Large intestine (tissue), 3 donors: ENCODE results near the gene FUT8. TPM values are rescaled to one million over a fixed set of nuclear protein-coding genes. Genes with fewer than 3 reads are reported as not detected.
A peak's percentile ranks its signal among the peaks of the same experiment; 100 is the strongest.

Experiments
- DNase-seq, 2 donors: peaks; one replicate each; pipeline versions ENCODE4 v3.0.0 to v3.0.0-alpha.2; 2013
- H3K27ac ChIP-seq: one replicate; pipeline ENCODE4 v1.5.1; 2013; ENCODE audit warnings: low read length
- H3K27me3 ChIP-seq: 2 replicates; pipeline ENCODE4 v1.6.1; 2013; ENCODE audit warnings: low read length; ENCODE audit not compliant: control insufficient read depth, insufficient read depth
- H3K36me3 ChIP-seq: 2 replicates; pipeline ENCODE4 v1.6.1; 2013; ENCODE audit warnings: low read length; ENCODE audit not compliant: control insufficient read depth, insufficient read depth
- H3K4me1 ChIP-seq: one replicate; pipeline ENCODE4 v1.6.1; 2013; ENCODE audit warnings: low read length; ENCODE audit not compliant: control insufficient read depth, insufficient read depth
- H3K4me3 ChIP-seq: one replicate; pipeline ENCODE4 v1.5.1; 2013; ENCODE audit warnings: low read length
- H3K9me3 ChIP-seq: one replicate; pipeline ENCODE4 v1.6.1; 2013; ENCODE audit warnings: mild to moderate bottlenecking, low read depth, low read length, moderate library complexity; ENCODE audit not compliant: control insufficient read depth
- WGBS: methylation state at CpG from one replicate; pipeline ENCODE4 v1.1.5; 2013; ENCODE audit warnings: low lambda C conversion rate; ENCODE audit not compliant: insufficient coverage; 5-methylcytosine and 5-hydroxymethylcytosine counted together
- polyA plus RNA-seq: library from polyadenylated mRNA; unstranded; fragments of 120-200 nt; gene quantifications from one replicate; pipeline ENCODE4 v1.2.1, GENCODE V29; 2013

FUT8 gene
- polyA plus RNA-seq, 1 donor: 53.7 TPM

GRCh38 chr14:65776193-65776852, 363.8 kb downstream of the FUT8 start:
- H3K4me3 ChIP-seq: no peak overlapping the region
- no peaks in the 10 kb centered on the region for H3K27me3 ChIP-seq
- H3K4me1 ChIP-seq: peaks cover 33% of the 10 kb centered on the region
- no CpG with 5 or more reads among the region's 4 CpGs for WGBS
- H3K36me3 ChIP-seq: no peaks in the 10 kb centered on the region
- DNase-seq: peak in 1 of 2 donors; percentile 60
- no peaks in the 10 kb centered on the region for H3K9me3 ChIP-seq
- H3K27ac ChIP-seq: no peak overlapping the region

DNA sequence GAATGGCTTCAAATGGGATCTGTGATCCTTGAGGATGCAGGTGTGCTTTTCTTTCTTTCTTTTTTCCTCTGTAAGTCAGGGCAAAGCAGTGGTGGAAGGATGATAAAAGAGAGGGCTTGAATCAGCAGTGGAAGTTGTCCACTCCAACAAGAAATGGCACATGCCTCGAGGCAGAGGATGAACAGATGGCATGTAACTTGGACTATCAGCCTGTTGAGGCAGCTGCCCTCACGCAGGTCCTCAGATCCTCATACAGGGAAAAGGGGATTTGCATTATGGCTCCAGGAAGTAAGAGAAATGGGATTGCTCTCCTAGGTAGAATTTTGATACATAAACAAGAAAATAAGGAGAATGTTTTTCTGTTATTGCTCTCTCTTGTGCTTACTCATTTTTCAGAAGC, 368.0 kb downstream of the FUT8 start:
- DNase-seq: no peak
- Histone ChIP-seq H3K36me3 (no peaks in the 10 kb centered on the region), H3K27me3 (no peaks in the 10 kb centered on the region), H3K9me3 (no peaks in the 10 kb centered on the region), H3K4me1 (peaks cover 4% of the 10 kb centered on the region), H3K27ac (no peak overlapping the region), H3K4me3 (no peak overlapping the region)
- WGBS: no CpG with 5 or more reads among the region's 2 CpGs

GRCh38 chr14:65783101-65783500, 370.6 kb downstream of the FUT8 start:
- Histone ChIP-seq H3K4me3 (no peak overlapping the region), H3K4me1 (no peaks in the 10 kb centered on the region), H3K27me3 (no peaks in the 10 kb centered on the region), H3K27ac (no peak overlapping the region), H3K36me3 (no peaks in the 10 kb centered on the region), H3K9me3 (no peaks in the 10 kb centered on the region)
- DNase-seq: no peak
- WGBS: no CpG with 5 or more reads among the region's 3 CpGs

DNA sequence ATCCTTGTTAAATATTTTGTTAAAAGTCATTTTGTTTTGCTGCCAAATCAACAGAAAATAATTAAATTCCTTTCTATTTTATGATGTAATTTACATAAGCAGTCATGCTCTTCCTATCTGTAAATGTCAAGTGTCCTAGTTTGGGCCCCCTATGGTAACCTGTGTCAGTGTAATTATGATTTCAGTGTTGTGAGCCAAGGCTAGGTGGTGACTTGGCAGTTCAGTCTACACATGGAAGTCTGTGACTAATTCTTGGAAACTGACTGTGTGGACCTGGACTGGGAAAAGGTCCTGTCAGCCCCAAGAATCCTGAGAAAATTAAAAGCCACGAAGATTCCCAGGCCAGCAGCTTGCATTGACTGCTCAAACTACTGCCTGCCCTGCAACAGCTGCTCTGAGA, 371.0 kb downstream of the FUT8 start:
- Histone ChIP-seq H3K27me3 (no peaks in the 10 kb centered on the region), H3K4me3 (no peak overlapping the region), H3K36me3 (no peaks in the 10 kb centered on the region), H3K27ac (no peak overlapping the region), H3K4me1 (no peaks in the 10 kb centered on the region), H3K9me3 (no peaks in the 10 kb centered on the region)
- no CpG with 5 or more reads among the region's 1 CpG for WGBS
- no peak for DNase-seq

DNA sequence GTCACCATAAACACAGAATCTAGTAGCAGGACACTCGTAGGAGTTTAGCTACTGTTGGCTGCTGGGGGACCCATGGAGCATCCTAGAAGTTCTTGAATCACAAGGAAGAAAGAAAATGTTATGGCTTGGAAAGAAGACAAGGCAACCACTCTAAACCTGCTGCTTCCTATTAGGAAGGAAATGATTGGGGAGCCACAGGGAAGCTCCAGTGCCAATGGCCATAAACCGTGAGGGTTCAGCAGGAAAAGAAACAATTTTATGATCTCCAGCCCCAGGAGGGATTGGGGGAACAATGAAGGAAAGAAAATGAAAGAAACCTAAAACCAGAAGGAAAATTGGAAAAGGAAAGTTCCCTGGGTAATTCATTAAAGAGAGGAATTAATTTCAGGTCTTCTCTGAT, 372.0 kb downstream of the FUT8 start:
- Histone ChIP-seq H3K4me3 (no peak overlapping the region), H3K36me3 (no peaks in the 10 kb centered on the region), H3K27me3 (no peaks in the 10 kb centered on the region), H3K27ac (no peak overlapping the region), H3K9me3 (no peaks in the 10 kb centered on the region), H3K4me1 (no peaks in the 10 kb centered on the region)
- no CpG with 5 or more reads among the region's 2 CpGs for WGBS
- no peak for DNase-seq

DNA sequence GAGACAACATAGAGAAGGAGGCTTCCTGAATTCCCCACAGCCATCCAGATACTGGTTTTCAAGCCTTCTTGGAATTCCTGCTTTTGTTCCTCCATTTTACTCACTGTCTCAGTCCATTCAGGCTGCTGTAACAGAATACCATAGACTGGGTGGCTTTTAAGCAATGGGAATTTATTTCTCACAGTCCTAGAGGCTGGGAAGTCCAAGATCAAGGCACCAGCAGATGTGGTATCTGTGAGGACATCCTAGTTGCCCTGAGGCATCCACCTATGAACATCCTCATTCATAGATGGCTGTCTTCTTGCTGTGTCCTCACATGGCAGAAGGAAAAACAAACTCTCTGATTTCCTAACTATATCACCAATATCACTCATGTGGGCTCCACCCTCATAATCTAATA, 374.9 kb downstream of the FUT8 start:
- no peak overlapping the region for H3K4me3 ChIP-seq
- no peaks in the 10 kb centered on the region for H3K9me3 ChIP-seq
- H3K4me1 ChIP-seq: no peaks in the 10 kb centered on the region
- H3K27ac ChIP-seq: no peak overlapping the region
- H3K36me3 ChIP-seq: no peaks in the 10 kb centered on the region
- no peak for DNase-seq
- H3K27me3 ChIP-seq: no peaks in the 10 kb centered on the region

- Histone ChIP-seq H3K36me3 (no peaks in the 10 kb centered on the region), H3K4me1 (no peaks in the 10 kb centered on the region), H3K4me3 (no peak overlapping the region), H3K27me3 (no peaks in the 10 kb centered on the region), H3K27ac (no peak overlapping the region), H3K9me3 (no peaks in the 10 kb centered on the region)
- no CpG with 5 or more reads among the region's 5 CpGs for WGBS
- no peak for DNase-seq
Measured at GRCh38 chr14:65788876-65789275, 376.3 kb downstream of the FUT8 start.

- no peaks in the 10 kb centered on the region for H3K9me3 ChIP-seq
- H3K4me3 ChIP-seq: no peak overlapping the region
- no CpG with 5 or more reads among the region's 14 CpGs for WGBS
- H3K4me1 ChIP-seq: no peaks in the 10 kb centered on the region
- H3K27me3 ChIP-seq: no peaks in the 10 kb centered on the region
- H3K27ac ChIP-seq: no peak overlapping the region
- H3K36me3 ChIP-seq: no peaks in the 10 kb centered on the region
- no peak for DNase-seq
Measured at GRCh38 chr14:65789363-65789762, 376.8 kb downstream of the FUT8 start.

DNA sequence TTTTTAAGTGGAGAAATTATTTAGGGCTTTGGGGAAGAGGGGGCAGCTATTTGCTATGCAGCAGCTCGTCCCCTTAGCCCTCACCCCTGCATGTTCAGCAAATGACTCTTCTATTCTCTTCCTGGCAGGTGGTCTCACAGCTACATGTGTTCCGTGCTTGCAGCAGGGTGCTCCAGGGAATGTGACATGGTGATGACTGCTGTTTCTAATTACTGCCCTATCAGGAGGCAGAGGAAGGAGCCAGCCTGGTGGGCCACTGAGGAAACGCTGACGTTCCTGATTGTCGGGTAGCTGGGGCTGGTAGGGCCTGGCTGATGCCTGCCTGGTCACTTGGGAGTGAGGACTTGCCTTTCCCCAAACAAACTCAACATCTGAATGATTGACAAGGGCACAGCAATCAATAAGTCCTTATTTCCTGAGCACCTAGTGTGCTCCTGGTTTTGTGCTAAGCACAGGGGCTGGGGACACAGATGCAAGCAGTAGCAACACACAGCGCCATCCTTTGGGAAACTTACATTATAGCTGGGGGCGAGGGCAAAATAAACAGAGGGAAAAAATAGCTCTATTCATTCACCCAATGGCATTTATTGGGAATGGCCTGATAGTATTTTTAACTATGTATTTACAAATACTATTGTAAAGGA, 377.8 kb downstream of the FUT8 start:
- Histone ChIP-seq H3K36me3 (no peaks in the 10 kb centered on the region), H3K9me3 (no peaks in the 10 kb centered on the region), H3K27me3 (no peaks in the 10 kb centered on the region), H3K27ac (no peak overlapping the region), H3K4me3 (no peak overlapping the region), H3K4me1 (no peaks in the 10 kb centered on the region)
- whole genome bisulfite sequencing: 75% methylated on average over 2 of the region's 7 CpGs
- no peak for DNase-seq

- no peaks in the 10 kb centered on the region for H3K27me3 ChIP-seq
- no peak overlapping the region for H3K27ac ChIP-seq
- no peak for DNase-seq
- H3K4me1 ChIP-seq: no peaks in the 10 kb centered on the region
- no CpG with 5 or more reads among the region's 14 CpGs for WGBS
- no peak overlapping the region for H3K4me3 ChIP-seq
- no peaks in the 10 kb centered on the region for H3K36me3 ChIP-seq
- no peaks in the 10 kb centered on the region for H3K9me3 ChIP-seq
Measured at GRCh38 chr14:65791191-65791981, 378.9 kb downstream of the FUT8 start.
